A673 (cell line): ENCODE results near the gene ACTR6.

ENCODE experiments used
- CTCF ChIP-seq: fragments of 300-800, 200-600 bp; sonication (generic); conservative IDR thresholded peaks from 2 replicates; pipeline ENCODE4 v1.5.1; 2017; ENCODE audit warnings: low read depth, mild to moderate bottlenecking, antibody characterized with exemption, low read length, moderate library complexity, mixed read lengths
- EZH2 ChIP-seq: fragments of 200-600 bp; sonication (generic); IDR thresholded peaks from 2 replicates; pipeline ENCODE4 v1.6.1; 2017; ENCODE audit warnings: borderline replicate concordance, low read depth, mild to moderate bottlenecking, mixed read lengths, antibody characterized with exemption, low read length; ENCODE audit not compliant: poor library complexity, severe bottlenecking

DNA sequence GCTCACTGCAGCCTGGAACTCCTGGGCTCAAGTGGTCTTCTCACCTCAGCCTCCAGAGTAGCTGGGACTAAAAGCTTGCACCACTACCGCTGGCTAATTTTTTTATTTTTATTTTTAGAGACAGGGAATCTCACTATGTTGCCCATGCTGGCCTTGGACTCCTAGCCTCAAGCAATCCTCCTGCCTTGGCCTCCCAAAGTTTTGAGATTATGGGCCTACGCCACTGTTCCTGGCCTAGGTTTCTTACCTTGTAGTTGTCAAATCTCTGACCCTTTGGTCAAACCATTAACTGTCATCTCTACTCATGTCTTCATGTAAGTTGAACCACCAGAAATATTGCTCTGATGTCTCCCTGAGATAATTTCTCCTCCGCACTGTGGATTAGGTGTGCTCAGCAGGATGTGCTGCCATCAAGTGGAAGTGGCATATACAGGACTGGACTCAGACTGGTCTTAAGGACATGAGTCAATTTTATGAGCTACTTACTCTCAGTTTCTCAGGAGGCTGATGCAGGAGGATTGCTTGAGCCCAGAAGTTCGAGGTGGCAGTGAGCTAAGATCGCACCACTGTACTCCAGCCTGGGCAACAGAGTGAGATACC lies 28.5 kb downstream of the ACTR6 start:
- TF ChIP-seq CTCF: peak; percentile 52
- TF ChIP-seq EZH2: no peak
